Panc1 (cell line): Measurements from ENCODE around the gene NRP1. TPM values are rescaled to one million over a fixed set of nuclear protein-coding genes. Genes with fewer than 3 reads are reported as not detected.

Experiments
- ATAC-seq: fragments of 200-7000 bp; cut with Tn5 transposase; 2 replicates; pipeline ENCODE4 v1.9.1; 2020; ENCODE audit warnings: mild to moderate bottlenecking, moderate library complexity
- BruUV-seq: library from RNA; stranded (reverse); fragments of 400-500 nt; replicated peaks from 2 replicates; lab custom pipeline; 2021; lab: Mats Ljungman, UMichigan
- CTCF ChIA-PET: fragments of 300-600 bp; sonication (Branson Sonifier 250); formaldehyde crosslinking; loops from one replicate; lab custom pipeline; 2022; ENCODE audit warnings: antibody characterized with exemption; lab: Charles Lee
- POLR2A ChIA-PET: fragments of 300-600 bp; sonication (Branson Sonifier 250); formaldehyde crosslinking; loops from one replicate; lab custom pipeline; 2022; ENCODE audit warnings: antibody characterized with exemption; lab: Charles Lee
- DNase-seq: peaks from one replicate; pipeline ENCODE4 v3.0.0-alpha.2; 2010; ENCODE audit warnings: low read depth, low spot score
- H3K27ac ChIP-seq: 2 replicates; pipeline ENCODE4 v1.5.1; 2011; ENCODE audit warnings: mild to moderate bottlenecking, low read length, inconsistent platforms
- H3K27me3 ChIP-seq: fragments of 200-500 bp; sonication (Bioruptor generic); 2 replicates; pipeline ENCODE4 v1.6.0; 2014; ENCODE audit warnings: low read length, inconsistent platforms; ENCODE audit not compliant: control insufficient read depth, insufficient read depth
- H3K36me3 ChIP-seq: fragments of 200-500 bp; sonication (Bioruptor generic); 2 replicates; pipeline ENCODE4 v1.5.1; 2014; ENCODE audit warnings: inconsistent platforms, mild to moderate bottlenecking, low read length, moderate library complexity; ENCODE audit not compliant: control insufficient read depth, insufficient read depth
- H3K4me1 ChIP-seq: 2 replicates; pipeline ENCODE4 v1.5.1; 2011; ENCODE audit warnings: inconsistent platforms, mild to moderate bottlenecking, low read length, moderate library complexity; ENCODE audit not compliant: control insufficient read depth, insufficient read depth
- H3K4me3 ChIP-seq, 2 experiments: 2 replicates each; pipeline ENCODE4 v1.5.1; 2011 to 2012; ENCODE audit warnings: low read depth in 2 of 2, low read length in 2 of 2, mild to moderate bottlenecking in 2 of 2, inconsistent platforms in 1 of 2, moderate library complexity in 1 of 2
- H3K9me3 ChIP-seq: fragments of 200-500 bp; sonication (Bioruptor generic); 2 replicates; pipeline ENCODE4 v1.5.1; 2014; ENCODE audit warnings: low read depth, mild to moderate bottlenecking, inconsistent platforms, low read length, moderate library complexity; ENCODE audit not compliant: control insufficient read depth, insufficient read depth
- POLR2AphosphoS5 ChIP-seq: IDR thresholded peaks from 2 replicates; pipeline ENCODE4 v1.6.1; 2012; ENCODE audit warnings: mild to moderate bottlenecking, low read depth, low read length, moderate library complexity
- SIN3A ChIP-seq: IDR thresholded peaks from 2 replicates; pipeline ENCODE4 v1.6.1; 2012; ENCODE audit warnings: low read depth, mild to moderate bottlenecking, low read length, moderate library complexity, borderline replicate concordance; ENCODE audit not compliant: insufficient read depth
- TCF7L2 ChIP-seq: IDR thresholded peaks from 2 replicates; pipeline ENCODE4 v1.6.1; 2011; ENCODE audit warnings: mild to moderate bottlenecking, low read depth, low read length, inconsistent platforms
- in situ Hi-C: cut with HindIII; loops from 2 replicates; pipeline ENCODE4 v1.10.0; 2016; ENCODE audit warnings: low sequenced_read_pairs, low pct_unique_long_range_greater_than_20kb
- intact Hi-C: fragments of 100-400 bp; cut with micrococcal nuclease; formaldehyde crosslinking; loops from one replicate; pipeline ENCODE4 v1.10.0; 2022; ENCODE audit not compliant: unreplicated experiment
- total RNA-seq: library from RNA; stranded (reverse); gene quantifications from one replicate; pipeline ENCODE4 v1.2.1, GENCODE V29; 2021; ENCODE audit not compliant: unreplicated experiment
- TF ChIP-seq, protein P1 (sequence below), 2 experiments: IDR thresholded peaks; 2 replicates each; pipeline ENCODE4 v1.6.1; 2011 to 2012; ENCODE audit warnings: low read depth in 2 of 2, control low read depth in 1 of 2, low read length in 1 of 2, mild to moderate bottlenecking in 1 of 2, moderate library complexity in 1 of 2; ENCODE audit not compliant: insufficient read depth in 1 of 2
- TF ChIP-seq, protein P2 (sequence below): fragments of 450-650 bp; IDR thresholded peaks from 2 replicates; pipeline ENCODE4 v1.5.1; 2017; ENCODE audit warnings: mild to moderate bottlenecking

Gene NRP1
- total RNA-seq, 1 experiment from 2014 or later = 93.4 TPM

DNA sequence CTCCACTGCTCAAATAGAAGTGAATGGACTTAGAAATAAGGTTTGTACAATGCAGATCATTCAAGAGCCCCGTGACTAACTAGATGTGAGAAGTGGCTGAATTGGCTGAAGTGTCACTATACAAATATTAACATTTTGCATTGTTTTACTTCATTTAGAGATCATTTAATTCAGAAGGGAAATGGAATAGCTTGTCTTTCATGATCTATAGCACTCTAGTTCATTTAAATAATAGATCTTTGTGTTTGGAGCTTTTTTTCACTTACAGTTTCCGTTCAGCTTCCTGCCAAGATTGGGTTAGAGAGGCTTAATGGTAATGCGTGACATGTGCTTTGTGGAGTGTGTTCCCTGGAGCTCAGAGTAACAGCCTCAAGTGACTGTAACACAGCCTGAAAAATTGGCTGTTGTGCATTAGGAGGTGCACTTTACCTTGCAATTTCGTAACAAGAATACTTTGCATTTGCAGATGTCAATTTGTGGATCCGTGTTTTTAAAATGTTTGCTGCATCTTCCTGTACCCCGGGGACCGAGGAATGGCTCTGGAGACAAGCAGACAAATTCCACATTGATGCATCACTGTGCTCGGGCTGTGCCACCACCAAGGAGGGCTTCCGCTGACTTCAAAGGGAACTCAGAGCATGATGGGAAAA is 170.3 kb downstream of the NRP1 start:
- intact Hi-C loops = no loop called here
- ATAC-seq = peak; percentile 74
- BruUV-seq = no TSS peak

DNA sequence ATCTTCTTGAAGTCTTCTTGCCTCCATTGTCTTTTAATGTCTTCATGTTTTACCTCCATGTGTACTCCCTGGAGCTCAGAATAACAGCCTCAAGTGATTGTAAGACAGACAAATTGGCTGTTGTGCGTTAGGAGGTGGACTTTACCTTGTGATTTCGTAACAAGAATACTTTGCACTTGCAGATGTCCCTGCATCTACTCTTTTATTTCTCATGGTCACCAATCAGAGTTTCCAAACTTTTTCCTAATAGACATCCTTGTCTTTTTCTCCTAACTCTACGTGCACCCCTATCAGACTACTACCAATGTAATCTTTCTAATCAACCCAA is 172.3 kb downstream of the NRP1 start:
- ChIA-PET POLR2A (no interaction called here), CTCF (no interaction called here)
- H3K36me3 ChIP-seq = no peaks in the 10 kb centered on the region
- H3K4me1 ChIP-seq = peaks cover 6% of the 10 kb centered on the region; the same call in 1 of the 2 replicates
- intact Hi-C loops = no loop called here
- TF ChIP-seq TCF7L2 (no peak), POLR2AphosphoS5 (no peak), SIN3A (no peak)
- TF ChIP-seq, protein P1, sequence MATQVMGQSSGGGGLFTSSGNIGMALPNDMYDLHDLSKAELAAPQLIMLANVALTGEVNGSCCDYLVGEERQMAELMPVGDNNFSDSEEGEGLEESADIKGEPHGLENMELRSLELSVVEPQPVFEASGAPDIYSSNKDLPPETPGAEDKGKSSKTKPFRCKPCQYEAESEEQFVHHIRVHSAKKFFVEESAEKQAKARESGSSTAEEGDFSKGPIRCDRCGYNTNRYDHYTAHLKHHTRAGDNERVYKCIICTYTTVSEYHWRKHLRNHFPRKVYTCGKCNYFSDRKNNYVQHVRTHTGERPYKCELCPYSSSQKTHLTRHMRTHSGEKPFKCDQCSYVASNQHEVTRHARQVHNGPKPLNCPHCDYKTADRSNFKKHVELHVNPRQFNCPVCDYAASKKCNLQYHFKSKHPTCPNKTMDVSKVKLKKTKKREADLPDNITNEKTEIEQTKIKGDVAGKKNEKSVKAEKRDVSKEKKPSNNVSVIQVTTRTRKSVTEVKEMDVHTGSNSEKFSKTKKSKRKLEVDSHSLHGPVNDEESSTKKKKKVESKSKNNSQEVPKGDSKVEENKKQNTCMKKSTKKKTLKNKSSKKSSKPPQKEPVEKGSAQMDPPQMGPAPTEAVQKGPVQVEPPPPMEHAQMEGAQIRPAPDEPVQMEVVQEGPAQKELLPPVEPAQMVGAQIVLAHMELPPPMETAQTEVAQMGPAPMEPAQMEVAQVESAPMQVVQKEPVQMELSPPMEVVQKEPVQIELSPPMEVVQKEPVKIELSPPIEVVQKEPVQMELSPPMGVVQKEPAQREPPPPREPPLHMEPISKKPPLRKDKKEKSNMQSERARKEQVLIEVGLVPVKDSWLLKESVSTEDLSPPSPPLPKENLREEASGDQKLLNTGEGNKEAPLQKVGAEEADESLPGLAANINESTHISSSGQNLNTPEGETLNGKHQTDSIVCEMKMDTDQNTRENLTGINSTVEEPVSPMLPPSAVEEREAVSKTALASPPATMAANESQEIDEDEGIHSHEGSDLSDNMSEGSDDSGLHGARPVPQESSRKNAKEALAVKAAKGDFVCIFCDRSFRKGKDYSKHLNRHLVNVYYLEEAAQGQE (IDR thresholded peaks at IDR 0.05; ENCODE audit: insufficient read depth in 1 of 2, low read depth in 2 of 2, low read length in 1 of 2) = no peak
- TF ChIP-seq, protein P2, sequence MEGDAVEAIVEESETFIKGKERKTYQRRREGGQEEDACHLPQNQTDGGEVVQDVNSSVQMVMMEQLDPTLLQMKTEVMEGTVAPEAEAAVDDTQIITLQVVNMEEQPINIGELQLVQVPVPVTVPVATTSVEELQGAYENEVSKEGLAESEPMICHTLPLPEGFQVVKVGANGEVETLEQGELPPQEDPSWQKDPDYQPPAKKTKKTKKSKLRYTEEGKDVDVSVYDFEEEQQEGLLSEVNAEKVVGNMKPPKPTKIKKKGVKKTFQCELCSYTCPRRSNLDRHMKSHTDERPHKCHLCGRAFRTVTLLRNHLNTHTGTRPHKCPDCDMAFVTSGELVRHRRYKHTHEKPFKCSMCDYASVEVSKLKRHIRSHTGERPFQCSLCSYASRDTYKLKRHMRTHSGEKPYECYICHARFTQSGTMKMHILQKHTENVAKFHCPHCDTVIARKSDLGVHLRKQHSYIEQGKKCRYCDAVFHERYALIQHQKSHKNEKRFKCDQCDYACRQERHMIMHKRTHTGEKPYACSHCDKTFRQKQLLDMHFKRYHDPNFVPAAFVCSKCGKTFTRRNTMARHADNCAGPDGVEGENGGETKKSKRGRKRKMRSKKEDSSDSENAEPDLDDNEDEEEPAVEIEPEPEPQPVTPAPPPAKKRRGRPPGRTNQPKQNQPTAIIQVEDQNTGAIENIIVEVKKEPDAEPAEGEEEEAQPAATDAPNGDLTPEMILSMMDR = no peak
- ATAC-seq (no peak), DNase-seq (no peak)
- H3K27ac ChIP-seq = no peak overlapping the region
- H3K27me3 ChIP-seq = no peaks in the 10 kb centered on the region
- in situ Hi-C loops = no loop called here
- no TSS peak for BruUV-seq
- no peak overlapping the region for H3K4me3 ChIP-seq
- H3K9me3 ChIP-seq = no peaks in the 10 kb centered on the region

More for the DNA sequence above, 170.3 kb downstream of the NRP1 start:
- Histone ChIP-seq H3K27ac (peak overlapping the region; percentile 48; the same call in 1 of the 2 replicates), H3K4me3 (no peak overlapping the region), H3K9me3 (no peaks in the 10 kb centered on the region), H3K27me3 (no peaks in the 10 kb centered on the region), H3K36me3 (no peaks in the 10 kb centered on the region), H3K4me1 (peaks cover 6% of the 10 kb centered on the region; the same call in 1 of the 2 replicates)
- ChIA-PET POLR2A (no interaction called here), CTCF (no interaction called here)
- peak; percentile 59; the same call in 1 of the 2 replicates for TF ChIP-seq TCF7L2
- no peak for TF ChIP-seq SIN3A
- in situ Hi-C loops = no loop called here
- no peak for DNase-seq

DNA sequence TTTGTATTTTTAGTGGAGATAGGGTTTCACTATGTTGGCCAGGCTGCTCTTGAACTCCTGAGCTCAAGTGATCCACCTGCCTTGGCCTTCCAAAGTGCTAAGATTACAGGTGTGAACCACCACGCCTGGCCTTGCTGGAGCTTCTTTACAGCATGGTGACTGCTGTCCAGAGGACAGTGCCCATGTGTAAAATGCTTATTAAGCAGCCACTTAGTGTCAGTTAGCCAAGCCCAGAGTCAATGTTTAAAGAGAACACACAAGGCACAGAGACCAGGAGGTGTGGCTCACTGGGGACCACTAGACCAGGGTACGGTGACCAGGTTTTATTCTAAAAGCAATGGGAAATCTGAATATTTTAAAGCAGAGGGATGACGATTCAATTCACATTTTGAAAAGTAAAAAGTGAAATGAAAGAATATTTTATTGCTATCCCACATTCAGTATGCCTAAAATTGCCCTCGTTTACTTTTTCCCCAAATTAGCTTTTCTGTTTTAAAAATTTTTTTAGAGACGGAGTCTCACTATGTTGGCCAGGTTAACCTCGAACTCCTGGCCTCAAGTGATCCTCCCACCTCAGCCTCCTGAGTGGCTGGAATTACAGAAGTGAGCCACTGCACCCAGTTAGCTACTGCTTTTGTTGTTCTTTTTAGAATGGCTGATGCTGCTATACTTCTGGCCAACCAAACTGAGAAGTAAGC is 172.8 kb downstream of the NRP1 start:
- H3K36me3 ChIP-seq = no peaks in the 10 kb centered on the region
- ChIA-PET CTCF (no interaction called here), POLR2A (no interaction called here)
- intact Hi-C loops (no loop called here), in situ Hi-C loops (no loop called here)
- no peaks in the 10 kb centered on the region for H3K27me3 ChIP-seq
- H3K9me3 ChIP-seq = no peaks in the 10 kb centered on the region
- no peak for ATAC-seq
- no peak overlapping the region for H3K4me3 ChIP-seq
- TF ChIP-seq SIN3A (no peak), TCF7L2 (no peak), POLR2AphosphoS5 (no peak)
- TF ChIP-seq, protein P2 = no peak
- TF ChIP-seq, protein P1 (IDR thresholded peaks at IDR 0.05; ENCODE audit: insufficient read depth in 1 of 2, low read depth in 2 of 2, low read length in 1 of 2) = no peak
- H3K27ac ChIP-seq = no peak overlapping the region
- peaks cover 6% of the 10 kb centered on the region; the same call in 1 of the 2 replicates for H3K4me1 ChIP-seq
- DNase-seq = no peak
- BruUV-seq = no TSS peak
